ENCODE data around the gene FUT6. TPM values are rescaled to one million over a fixed set of nuclear protein-coding genes. Genes with fewer than 3 reads are reported as not detected.
A peak's percentile ranks its signal among the peaks of the same experiment; 100 is the strongest.

Gene FUT6
- total and polyA plus RNA-seq, 2 donors (not counting 1 experiment from before 2014, with no cell fraction given), result not detected

DNA sequence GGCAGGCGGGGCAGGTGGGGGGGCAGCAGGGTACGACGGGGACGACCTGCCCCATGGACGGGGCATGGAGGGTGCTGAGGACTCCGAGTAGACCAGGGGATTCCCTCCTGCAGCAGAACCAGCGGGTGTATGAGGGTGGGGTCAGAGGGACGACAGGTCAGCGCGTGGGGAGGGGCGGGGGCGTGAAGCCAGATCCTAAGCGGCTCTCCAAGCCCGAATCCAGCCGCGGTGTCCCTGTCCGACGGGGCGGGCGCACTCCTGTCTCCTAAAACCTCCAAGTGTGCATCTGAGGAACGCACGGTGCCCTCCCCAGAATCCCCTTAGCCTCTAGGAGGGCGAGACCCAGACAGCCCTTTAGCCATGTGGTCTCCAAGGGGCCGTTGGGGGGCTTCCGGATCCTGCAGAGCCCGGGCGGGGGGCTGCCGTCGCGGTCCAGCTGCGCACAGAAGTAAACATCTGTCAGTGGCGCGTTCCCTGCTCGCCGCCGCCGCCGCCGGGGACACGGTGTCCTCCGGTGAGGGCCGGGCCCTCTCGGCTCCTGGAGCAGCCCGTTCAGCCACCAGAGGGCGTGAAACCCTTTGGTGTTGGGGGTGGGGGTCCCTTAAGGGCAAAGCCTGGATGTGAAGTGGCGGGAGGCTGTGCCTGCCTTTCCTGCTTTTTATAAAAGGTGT lies 33.9 kb downstream of the FUT6 start:
- no peak overlapping the region for H3K9ac ChIP-seq (ENCODE audit: insufficient read depth, low read length)
- no peak overlapping the region for H3K4me3 ChIP-seq (replicated peaks in 1 of 4; ENCODE audit: control extremely low read depth in 1 of 4, insufficient read depth in 1 of 4, low read depth in 3 of 4, low read length in 4 of 4)
- H3K4me1 ChIP-seq (ENCODE audit: control insufficient read depth, extremely low read depth, insufficient read depth, low read length), result peaks cover 4% of the 10 kb centered on the region
- no peaks in the 10 kb centered on the region for H3K9me3 ChIP-seq (ENCODE audit: control insufficient read depth, insufficient read depth, low read depth, low read length)
- no peaks in the 10 kb centered on the region for H3K36me3 ChIP-seq (ENCODE audit: control insufficient read depth, insufficient read depth, low read length)
- no peaks in the 10 kb centered on the region for H3K79me2 ChIP-seq (ENCODE audit: control insufficient read depth, insufficient read depth, low read length)
- H3K27ac ChIP-seq (ENCODE audit: insufficient read depth, low read length), result no peak overlapping the region
- H3K4me2 ChIP-seq (ENCODE audit: extremely low read depth, insufficient read depth, low read length), result no peak overlapping the region
- H3K27me3 ChIP-seq (ENCODE audit: control insufficient read depth, insufficient read depth, low read length), result peaks cover 12% of the 10 kb centered on the region
- no peaks in the 10 kb centered on the region for H4K20me1 ChIP-seq (ENCODE audit: control insufficient read depth, extremely low read depth, insufficient read depth, low read length)
- peak; percentile 23 to 25 for DNase-seq (ENCODE audit: low read depth in 2 of 2)
- peak; percentile 59 to 61 for TF ChIP-seq CTCF (conservative IDR thresholded peaks at IDR 0.05 in 1 of 2, IDR thresholded peaks at IDR 0.05 in 1 of 2; ENCODE audit: low read depth in 1 of 2, low read length in 2 of 2)
- TF ChIP-seq EZH2 (IDR thresholded peaks at IDR 0.05; ENCODE audit: low read length, missing control alignments), result peak; percentile 78
- no peak overlapping the region for H2AFZ ChIP-seq (ENCODE audit: low read length)

DNA sequence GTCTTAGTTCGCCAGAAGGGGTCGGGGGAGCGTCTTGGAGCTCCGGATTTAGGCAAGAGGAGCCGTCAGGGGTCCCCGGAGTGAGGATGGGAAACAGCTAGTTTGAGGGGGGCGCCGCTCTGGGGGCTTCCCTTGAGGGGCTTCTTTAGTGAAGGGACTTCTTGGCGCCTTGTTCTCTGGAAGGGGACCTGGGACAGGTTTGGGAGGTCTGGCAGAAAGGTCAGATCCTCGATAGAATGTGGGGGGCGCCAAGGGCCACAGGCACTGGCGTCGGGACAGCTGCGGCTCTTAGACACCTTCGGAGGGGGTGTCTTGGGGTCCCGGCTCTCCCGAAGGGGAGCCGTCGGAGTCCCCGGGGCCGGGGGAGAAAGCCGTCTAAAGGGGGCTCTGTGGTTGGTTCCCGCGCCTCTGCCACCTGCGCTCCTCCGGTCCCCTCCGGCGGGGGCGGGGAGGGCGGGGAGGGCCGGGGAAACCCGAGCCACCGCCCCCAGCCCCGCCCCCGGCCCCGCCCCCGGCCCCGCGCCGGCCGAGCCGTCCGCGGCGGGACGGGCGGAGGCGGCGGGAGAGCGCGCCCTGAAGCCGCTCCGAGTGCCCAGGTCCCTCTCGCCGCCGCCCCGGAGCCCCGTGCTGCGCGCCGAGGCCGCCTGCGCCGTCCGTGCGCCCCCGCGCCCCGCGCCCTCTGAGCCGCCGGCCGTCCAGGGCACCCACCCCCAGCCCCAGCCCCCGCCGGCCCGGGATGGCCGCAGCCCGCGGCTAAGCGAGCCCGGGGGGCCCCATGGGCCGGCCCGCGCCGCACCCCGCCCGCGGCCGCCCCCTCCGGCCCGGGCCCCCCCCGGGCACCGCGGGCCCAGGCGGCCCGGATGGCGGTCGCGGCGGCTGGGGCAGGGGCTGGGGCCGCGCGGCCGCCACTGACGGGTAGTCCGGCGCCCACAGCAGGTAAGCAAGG lies 34.7 kb downstream of the FUT6 start, which contains the start of gene NRTN:
NRTN (plus strand) TSS at position 552 of the 946 bp plus-strand sequence. CDS start 19,099 bp downstream, outside the sequence.
- H3K4me3 ChIP-seq (replicated peaks in 1 of 4; ENCODE audit: control extremely low read depth in 1 of 4, insufficient read depth in 1 of 4, low read depth in 3 of 4, low read length in 4 of 4), result peak within 1 kb of the TSS in 1 of 4 experiments; percentile 49
- H3K79me2 ChIP-seq (ENCODE audit: control insufficient read depth, insufficient read depth, low read length), result no peaks in the 10 kb centered on the region
- H3K4me1 ChIP-seq (ENCODE audit: control insufficient read depth, extremely low read depth, insufficient read depth, low read length), result peaks cover 4% of the 10 kb centered on the region
- H3K27me3 ChIP-seq (ENCODE audit: control insufficient read depth, insufficient read depth, low read length), result peaks cover 12% of the 10 kb centered on the region
- H3K9me3 ChIP-seq (ENCODE audit: control insufficient read depth, insufficient read depth, low read depth, low read length), result no peaks in the 10 kb centered on the region
- DNase-seq (ENCODE audit: low read depth in 2 of 2), result no peak
- no peak within 1 kb of the TSS for H2AFZ ChIP-seq (ENCODE audit: low read length)
- H3K9ac ChIP-seq (ENCODE audit: insufficient read depth, low read length), result no peak within 1 kb of the TSS
- TF ChIP-seq EZH2 (IDR thresholded peaks at IDR 0.05; ENCODE audit: low read length, missing control alignments) (peak; percentile 80), CTCF (conservative IDR thresholded peaks at IDR 0.05 in 1 of 2, IDR thresholded peaks at IDR 0.05 in 1 of 2; ENCODE audit: low read depth in 1 of 2, low read length in 2 of 2) (no peak)
- no peaks in the 10 kb centered on the region for H4K20me1 ChIP-seq (ENCODE audit: control insufficient read depth, extremely low read depth, insufficient read depth, low read length)
- H3K4me2 ChIP-seq (ENCODE audit: extremely low read depth, insufficient read depth, low read length), result no peak within 1 kb of the TSS
- no peak within 1 kb of the TSS for H3K27ac ChIP-seq (ENCODE audit: insufficient read depth, low read length)
- H3K36me3 ChIP-seq (ENCODE audit: control insufficient read depth, insufficient read depth, low read length), result no peaks in the 10 kb centered on the region
